ENCODE results near the gene L3MBTL3.
A peak's percentile ranks its signal among the peaks of the same experiment; 100 is the strongest.

The L3MBTL3 gene

DNA sequence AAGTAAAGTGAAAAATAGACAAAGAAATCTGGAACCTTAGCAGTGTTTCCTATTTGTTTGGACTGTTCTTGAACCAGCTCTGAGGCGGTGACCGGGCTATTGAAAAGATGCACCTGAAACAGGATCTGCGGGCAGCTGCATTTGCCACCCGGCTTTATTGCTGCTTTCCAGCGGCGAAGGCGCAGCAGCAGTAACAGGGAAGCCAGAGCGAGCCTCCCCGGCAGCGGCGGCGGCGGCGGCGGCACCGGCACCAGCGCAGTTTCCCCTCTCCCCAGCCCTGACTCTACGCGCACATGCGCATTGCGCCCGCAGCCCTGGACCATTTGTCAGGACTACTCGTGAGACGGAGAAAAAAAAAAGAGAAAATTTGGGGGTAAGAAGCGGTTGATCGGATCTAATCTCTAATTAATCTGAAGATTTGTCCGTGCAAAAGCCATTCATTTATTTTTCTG is at the start of gene L3MBTL3:
Gene L3MBTL3 (plus strand): TSS at position 290 of the 452 bp plus-strand sequence. CDS start 24,119 bp downstream, outside the sequence.
- DNase-seq (ENCODE audit: low read depth): peak; percentile 82

DNA sequence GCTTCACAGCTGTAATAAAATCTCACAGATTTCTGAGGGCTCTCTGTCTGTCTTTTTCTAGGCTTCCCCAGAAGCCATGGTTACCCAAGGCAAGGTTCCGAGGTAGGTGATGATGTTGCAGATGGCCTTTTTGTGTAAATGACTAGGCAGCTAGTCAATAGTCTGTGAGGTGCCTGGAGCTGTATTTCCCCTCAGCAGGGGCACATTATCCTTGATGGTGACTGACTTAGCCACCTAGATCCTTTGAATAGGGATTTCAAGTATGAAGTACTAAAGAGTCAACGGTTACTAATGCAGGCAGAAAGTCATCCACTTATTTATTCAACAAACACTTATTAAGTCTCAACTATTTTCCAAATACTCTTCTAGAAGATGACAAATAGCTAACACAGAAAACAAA is 49.3 kb upstream of the L3MBTL3 start:
- no peak for DNase-seq (ENCODE audit: low read depth)

DNA sequence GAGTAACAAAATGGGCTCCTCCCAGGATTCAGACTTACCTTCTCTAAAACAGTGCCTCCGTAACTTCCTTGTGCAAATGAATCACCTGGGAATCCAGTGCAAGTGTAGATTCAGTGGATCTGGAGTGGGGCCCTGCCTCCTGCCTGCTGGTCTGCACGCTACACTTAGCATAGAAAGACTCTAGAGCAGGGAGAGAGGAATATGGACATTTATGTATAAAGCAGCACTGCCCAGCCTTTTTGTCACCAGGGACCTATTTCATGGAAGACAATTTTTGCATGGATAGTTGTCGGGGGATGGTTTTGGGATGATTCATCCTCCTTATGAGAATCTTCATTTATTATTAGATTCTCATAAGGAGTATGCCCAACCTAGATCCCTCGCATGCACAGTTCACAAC is 42.3 kb upstream of the L3MBTL3 start:
- no peak for DNase-seq (ENCODE audit: low read depth)

DNA sequence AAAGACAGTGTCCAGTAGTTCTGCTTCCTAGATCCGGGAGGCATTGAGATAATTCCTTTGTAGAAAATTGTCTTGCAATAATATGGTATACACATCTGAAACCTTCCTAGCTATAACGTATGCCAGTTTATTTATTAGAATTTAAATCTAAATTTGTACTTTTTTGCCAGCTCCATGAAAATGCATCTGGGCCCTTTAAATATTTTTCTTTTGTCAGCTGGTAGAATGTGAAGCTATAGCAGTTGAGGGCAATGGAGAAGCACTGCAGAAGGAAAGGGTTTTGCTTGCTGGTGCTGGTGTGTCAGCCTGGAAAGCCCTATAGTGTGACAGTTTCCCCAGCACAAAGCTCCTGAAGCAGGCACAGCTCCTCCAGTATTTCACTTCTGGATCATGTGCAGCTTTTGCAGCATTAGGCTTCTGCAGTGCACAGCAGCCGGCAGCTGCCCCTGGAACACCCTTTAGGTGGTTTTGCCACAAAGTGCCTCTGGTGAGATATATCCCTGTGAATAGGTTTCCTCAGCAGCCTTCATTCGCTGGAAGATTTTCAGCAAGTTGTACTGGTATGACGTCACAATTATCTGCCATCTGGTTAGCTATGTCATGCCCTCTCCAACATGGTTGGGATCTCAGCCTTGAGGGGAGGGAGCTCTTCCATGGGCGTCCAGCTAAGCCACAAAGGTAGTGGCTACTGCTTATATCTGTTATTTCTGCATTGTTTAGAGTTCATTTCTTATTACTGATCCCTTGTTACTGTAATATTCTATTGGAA is 40.0 kb upstream of the L3MBTL3 start:
- DNase-seq (ENCODE audit: low read depth): no peak

DNA sequence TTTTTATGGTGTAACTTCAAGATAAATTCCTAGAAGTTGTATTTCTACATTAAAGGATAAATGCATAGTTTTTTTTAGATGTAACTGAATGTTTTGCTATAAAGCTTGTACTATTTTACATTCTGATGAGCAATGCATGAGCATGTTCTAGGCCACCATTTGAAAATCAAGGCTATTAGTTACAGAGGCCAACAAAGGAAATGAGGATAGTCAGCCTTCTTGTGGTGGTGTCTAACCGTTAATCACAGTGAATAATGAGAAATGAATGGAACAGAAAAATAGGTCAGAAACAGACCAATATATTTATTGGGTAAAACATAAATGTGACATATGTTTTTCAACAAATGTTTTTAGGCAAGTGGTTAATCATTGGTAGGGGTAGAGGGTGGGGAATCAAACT is 37.6 kb upstream of the L3MBTL3 start:
- DNase-seq (ENCODE audit: low read depth): no peak

DNA sequence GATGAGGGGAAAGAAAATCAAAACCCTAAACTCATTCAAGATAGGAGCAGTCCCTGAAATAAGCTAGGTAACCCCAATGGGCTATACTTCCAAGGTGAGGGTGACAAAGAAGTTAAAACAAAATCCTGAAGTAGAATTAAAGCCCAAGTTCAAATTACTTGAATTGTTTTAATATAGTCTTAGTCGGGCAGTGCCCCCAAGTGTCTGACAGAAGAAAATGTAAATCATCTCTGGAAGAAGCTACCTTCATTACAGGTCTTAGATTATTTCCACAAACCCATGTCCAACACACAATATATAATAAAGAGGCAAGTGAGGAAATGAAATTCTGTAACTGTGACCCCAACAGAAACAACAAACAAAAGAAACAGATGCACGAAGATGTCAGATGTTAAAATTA is 36.8 kb upstream of the L3MBTL3 start:
- DNase-seq (ENCODE audit: low read depth): no peak

DNA sequence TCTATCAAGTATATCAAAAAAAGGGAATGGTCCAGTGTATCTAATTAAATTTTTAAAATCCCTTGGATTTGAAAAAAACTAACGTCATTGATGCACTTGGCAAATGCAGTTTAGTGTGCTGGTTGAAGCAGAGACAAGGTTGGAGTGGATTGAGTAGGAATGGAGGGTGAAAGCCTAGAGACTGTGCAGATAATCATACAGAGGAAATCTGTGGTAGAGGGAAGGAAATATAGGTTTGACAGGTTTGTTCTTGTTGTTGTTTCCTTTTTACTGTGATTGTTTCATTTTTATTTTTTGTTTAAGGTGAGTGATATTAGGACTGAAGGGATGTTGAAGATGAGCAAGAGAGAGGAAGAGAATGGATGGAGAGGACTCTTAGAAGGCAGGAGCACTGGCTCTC is 29.0 kb upstream of the L3MBTL3 start:
- DNase-seq (ENCODE audit: low read depth): no peak

DNA sequence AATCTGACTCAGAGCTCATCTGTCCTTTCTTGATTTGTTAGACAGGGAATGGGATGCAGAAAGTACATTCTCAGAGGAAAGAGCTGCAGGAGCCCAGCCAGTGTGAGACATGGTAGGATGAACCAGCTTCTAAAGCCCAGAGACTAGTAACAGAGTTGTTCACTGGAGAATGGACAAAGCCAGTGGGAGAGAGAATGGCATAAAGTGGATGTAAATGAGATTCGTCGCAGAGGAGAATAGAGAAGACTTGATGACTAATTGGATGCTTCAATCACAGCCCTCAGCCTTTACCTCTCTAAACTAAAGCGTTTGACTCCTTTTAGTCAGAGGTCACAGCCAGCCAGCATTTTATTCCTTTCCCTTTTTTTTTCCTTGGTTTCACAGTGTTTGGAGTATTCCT is 25.5 kb upstream of the L3MBTL3 start:
- DNase-seq (ENCODE audit: low read depth): no peak

DNA sequence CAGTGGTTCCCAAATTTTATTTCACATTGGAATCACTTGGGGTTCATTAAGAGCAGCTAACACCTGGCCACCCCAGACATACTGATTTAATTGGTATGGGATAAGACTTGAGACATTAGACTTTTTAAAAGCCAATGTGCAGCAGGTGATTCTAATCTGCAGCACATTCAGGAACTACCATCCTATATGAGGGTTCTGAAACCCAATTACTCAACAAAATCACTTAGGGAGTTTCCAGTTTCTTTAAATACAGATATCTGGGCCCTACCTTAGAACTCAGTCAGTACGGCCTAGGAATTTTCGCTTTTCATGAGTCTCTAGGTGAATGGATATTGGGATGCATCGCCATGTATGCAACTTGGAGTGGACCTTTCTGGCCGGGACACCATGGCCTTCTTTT is 24.0 kb upstream of the L3MBTL3 start:
- DNase-seq (ENCODE audit: low read depth): no peak

DNA sequence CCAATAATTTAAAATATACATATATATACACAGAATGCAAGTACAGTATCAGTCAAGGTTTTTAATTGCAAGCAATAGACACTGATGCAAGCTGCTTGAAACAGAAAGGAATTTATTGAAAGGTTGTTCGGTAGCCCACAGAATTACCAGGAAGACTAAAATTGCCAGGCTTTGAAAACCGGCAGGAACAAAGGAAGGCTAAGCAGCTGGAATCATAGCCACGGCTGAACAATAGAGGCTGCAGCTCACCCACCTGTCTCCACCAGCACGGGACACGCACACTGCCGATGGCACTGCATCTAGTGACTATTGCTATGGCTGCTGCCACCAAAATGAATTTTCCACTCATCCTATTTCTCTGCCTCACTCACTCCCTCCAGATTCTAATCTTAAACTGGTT is 22.0 kb upstream of the L3MBTL3 start:
- DNase-seq (ENCODE audit: low read depth): no peak

DNA sequence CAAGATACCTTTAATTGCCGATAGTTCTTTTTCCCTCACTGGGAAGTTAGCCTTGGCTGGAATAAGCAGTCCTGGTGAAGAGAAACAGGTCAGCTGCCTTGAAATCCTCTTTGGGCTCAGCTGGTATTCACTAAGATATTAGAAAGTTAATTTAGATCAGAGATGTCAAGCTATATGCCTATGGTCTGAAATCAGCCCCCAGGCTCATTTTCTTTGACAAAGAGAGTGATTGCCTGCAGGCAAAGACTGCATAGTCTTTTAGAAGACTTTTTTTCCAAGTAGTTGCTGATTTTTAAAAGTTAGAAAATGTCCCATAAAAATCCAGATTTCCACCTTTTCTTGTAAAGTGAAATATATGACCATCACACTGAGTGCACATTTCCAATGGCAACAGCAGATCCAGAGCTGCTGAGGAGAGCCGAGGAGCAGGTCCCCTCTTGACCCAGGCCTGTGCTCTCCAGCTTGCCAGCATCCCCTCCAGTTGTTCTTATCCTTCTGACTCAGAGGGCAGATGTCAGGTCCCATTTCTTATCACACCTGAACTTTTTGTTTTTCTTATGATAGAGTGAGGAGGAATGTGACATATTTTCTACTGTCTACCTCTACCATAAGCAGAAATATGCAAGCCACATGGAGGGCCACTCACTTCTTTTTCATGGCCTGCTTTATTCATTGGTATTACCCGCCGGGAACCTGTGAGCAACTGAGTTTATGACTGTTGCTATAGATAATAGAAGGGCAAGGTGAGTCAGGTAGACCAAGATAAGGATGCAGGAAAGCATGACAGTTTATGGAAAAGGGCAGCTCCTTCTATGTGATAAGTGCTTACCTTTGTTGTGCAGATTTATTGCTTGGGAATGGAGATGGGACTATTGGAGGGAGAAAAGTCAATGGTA is 17.6 kb upstream of the L3MBTL3 start:
- DNase-seq (ENCODE audit: low read depth): no peak

DNA sequence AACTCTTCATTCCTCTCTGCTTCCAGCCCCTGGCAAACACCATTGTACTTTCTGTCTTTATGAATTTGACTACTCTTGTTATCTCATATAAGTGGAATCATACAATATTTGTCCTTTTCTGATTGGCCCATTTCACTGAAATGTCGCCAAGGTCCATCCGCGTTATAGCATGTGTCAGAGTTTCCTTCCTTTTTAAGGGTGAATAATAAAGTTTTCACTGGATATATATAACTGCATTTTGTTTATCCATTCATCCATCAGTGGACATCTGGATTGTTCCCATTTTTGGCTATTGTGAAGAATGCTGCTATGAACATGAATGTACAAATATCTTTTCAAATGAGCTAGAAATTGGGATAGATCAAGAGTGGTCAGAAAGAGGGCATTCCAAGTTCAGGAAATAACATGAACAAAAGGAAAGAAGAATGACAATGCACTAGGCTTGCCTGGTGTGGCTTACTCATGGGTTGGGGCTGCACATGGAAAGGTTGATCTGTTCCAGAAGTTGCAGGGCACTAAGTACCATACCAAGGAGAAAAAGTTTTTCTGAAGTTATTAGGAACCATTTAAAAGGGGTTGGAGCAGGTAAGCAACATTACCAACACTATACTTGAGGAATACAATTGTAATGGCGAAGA is 10.0 kb upstream of the L3MBTL3 start:
- no peak for DNase-seq (ENCODE audit: low read depth)

DNA sequence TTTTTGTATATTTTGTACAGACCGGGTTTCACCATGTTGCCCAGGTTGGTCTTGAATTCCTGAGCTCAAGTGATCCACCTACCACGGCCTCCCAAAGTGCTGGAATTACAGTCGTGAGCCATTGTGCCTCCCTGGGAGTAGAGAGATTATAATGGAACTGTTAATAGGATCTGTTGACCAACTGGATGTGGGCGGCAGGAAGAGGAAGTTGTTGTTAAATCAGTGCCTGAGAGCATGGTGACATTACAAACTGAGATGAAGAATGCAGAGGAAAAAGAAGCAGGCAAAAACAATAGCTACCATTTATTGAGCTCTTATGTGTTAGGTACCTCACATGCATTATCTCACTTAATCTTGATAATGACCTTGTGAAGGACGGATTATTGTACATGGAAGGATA is 9.2 kb upstream of the L3MBTL3 start:
- DNase-seq (ENCODE audit: low read depth): no peak

DNA sequence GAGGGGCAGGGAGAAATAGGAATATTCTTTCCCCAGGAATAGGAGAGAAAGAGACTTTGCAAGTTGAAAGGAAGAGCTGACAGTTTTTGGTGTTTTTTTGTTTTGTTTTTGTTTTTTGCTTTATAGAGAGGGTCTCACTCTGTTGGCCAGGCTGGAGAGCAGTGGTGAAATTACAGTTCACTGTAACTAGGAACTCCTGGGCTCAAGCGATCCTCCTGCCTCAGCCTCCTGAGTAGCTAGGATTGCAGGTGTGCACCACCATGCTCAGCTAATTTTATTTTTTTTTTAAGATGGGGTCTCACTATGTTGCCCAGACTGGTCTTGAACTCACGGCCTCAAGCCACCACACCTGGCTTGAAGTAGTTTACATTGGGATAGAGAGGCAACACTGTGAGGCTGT is 8.0 kb upstream of the L3MBTL3 start:
- DNase-seq (ENCODE audit: low read depth): no peak

DNA sequence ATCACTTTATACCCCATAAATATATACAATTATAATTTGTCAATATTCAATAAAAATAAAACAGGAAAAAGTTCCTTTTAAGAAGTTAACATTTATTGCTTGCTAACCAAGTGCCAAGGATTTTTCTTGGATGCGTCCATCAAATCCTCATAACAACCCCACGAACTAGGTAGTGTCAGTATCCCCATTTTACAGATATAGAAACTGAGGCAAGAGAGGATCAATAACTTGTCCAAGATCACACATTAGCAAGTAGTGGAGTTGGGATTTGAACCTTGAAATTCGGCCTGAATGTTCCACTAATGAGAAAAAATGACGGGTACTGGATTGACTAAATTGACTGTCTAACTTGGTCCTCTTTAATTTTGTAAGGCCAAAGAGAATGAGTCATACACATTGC is 5.7 kb upstream of the L3MBTL3 start:
- DNase-seq (ENCODE audit: low read depth): no peak

DNA sequence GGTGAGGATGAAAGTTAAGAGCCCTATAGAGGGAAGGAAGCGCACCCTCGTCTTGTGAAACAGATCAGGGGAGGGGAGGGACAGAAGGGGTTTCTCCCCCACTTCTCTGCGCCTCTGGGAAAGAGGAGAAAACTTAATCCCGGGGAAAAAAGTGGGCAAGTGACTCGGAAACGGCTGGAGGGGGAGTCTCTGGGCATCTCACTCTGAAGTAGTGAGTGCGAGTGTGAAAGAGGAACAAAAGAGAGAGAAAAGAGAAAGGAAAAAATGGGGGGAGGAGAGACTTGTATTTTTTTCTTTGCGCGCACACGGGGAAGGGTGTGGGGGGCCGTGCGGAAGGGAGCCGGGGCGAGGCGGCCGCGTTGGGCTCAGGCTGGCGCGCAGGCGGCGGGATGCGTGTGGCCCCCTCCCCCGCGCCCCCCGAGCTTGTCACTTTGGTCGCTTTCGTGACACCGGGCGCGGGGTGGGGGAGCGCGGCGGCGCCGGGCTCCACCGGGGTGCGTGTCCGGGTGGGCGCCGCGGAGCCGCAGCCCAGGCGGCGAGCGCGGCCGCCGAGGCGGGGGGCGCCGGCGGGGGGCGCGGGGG is 454 bp downstream of the L3MBTL3 start:
- no peak for DNase-seq (ENCODE audit: low read depth)

DNA sequence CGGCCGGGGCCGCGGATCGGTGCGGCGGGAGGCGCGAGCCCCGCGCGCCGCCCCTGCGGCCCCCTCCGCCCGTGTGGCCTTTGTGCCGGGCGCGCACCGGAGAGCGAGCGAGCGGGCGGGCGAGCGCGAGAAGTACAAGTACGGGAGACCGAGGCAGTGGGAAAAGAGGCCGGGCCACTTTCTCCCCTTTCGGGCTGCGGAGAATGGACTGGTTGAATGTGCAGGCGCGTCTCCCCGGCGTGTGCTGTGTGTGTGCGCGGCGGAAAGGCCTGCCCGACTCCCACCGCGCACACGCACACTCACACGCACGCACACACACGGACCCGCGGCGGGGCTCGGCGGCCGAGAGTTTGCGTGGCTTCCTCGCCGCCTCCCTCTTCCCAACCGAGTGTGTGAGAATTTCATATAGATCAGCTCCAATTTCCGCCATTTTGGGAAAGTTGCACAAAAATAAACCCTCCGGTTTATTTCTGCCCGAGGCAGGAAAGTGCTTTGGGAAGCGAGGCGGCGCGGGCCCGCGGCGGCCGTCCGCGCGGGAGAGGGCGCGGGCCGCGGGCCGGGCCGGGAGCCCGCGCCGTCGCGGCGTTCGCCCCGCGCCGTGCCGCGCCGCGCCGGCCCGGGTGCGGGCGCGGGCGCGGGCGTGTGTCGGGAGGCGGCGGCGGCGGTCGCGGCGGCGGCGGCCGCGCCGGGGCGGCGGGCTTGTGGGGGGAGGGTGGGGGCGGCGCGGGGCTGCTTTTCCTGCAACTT is 1.1 kb downstream of the L3MBTL3 start:
- DNase-seq (ENCODE audit: low read depth): no peak

DNA sequence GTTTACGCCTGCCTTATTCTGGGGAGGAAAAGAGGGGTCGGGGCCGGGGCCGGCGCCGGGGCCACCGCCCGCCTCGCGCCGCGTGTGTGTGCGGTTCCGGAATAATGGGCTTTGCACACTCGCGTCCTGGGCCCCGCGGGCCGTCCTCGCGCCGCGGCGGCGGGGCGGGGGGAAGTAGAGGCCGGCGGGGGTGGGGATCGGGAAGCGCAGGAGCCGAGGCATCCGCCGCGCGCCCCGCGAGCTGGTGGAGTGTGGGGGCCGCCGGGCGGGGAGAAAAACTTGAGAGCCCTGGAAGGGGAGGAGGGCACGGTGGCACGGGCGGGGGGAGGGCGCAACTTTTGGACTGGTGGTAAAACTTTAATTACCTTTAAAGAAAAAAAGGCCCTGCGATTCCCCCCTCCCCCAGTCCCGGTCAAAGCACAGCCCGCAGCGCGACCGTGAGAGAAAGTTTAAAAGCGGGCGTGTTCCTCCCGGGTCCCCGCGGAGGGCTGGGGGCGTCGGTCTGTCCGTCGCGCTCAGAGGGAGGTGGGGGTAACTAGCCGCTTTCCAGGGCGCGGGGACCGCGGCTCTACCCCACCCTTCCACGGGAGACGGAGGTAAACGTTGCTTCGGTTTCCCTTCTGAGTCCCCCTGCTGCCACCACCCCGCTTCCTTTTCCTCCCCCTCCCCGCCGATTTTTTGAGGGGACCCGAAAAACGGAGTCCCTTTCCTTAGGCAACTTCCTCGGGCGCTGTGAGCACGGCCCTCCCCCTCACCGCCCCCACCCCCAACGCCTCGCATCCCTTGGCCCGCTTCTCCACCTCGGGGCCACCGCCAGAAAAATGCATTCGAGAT is 1.9 kb downstream of the L3MBTL3 start:
- DNase-seq (ENCODE audit: low read depth): no peak

DNA sequence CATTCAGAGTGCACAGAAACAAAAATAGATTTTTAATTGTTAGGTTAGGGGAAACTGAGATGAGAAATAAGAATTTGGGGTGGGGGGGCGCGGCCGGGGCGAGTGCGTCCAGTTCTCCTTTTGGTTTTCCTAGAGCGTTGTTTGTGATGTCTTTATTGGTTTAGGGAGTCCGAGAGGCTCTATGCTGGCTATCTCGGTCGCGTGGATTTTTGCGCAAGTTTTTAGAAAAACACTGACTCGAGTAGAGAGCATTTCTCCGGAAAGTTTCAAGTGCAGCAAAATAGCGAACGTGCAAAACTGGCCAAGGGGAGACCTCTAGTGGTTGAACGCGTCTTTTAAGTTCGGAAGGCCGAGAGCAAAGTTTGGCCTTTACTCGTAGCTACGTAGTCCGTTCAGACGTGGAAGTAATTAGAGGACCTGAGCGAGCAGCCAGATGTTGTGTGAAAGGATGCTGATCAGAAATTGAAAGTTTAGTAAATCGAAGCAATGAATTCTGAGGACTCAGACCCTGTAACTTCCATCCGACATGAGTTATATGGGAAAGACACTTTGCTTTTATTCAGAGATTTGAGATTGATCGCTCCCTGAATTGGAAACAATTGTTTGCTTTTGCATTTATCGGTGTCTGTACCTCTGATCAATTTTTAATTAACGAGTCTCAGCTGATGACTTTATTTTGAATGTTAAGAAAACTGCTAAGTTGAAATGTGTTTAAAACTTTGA is 2.7 kb downstream of the L3MBTL3 start:
- peak; percentile 65 for DNase-seq (ENCODE audit: low read depth)

DNA sequence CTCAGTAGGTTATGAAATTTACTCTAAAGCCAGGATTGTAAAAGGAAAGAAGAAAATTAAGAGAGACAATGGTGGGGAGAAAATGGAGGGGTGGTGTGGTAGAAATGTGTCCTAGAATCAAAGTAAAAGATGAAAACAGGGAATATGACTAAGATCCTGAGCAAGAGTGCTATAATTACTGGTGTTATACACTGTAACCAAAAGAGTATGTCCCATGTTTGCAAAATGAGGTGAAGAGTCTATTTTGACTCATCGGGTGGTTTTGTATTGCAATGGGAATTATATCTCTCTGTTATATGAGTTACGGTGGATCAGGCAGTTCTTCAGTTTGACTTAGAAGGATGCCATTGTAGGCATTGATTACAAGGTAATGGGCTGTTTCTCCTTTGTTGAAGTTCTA is 8.5 kb downstream of the L3MBTL3 start:
- DNase-seq (ENCODE audit: low read depth): no peak
